ENCODE measurements around the gene IGF2BP2. TPM values are rescaled to one million over a fixed set of nuclear protein-coding genes. Genes with fewer than 3 reads are reported as not detected.
A peak's percentile ranks its signal among the peaks of the same experiment; 100 is the strongest.

Gene IGF2BP2
- total RNA-seq, 1 donor from 2014 or later, result 118 TPM

DNA sequence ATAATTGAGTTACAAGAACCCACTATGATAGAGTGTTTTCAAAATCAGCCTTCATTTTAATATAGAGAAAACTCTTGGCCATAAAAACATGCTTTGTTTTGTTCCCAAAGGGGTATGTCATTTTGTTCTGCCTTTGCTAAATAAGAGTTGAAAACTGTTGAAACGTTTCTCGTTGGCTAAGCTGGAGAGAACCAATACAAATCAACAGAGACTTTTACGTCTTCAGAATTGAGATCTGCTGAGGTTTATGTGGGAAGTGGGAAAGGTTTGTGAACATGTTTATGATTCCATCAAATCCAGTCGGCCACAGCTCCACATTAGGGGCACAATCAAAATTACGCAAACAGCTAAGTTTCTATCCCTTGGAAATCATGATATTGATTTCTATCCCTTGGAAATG is 102.0 kb downstream of the IGF2BP2 start:
- Mint-ChIP-seq H3K27ac (ENCODE audit: unreplicated experiment) (no peak overlapping the region), H3K4me1 (ENCODE audit: low read depth, unreplicated experiment) (peaks cover 61% of the 10 kb centered on the region)

DNA sequence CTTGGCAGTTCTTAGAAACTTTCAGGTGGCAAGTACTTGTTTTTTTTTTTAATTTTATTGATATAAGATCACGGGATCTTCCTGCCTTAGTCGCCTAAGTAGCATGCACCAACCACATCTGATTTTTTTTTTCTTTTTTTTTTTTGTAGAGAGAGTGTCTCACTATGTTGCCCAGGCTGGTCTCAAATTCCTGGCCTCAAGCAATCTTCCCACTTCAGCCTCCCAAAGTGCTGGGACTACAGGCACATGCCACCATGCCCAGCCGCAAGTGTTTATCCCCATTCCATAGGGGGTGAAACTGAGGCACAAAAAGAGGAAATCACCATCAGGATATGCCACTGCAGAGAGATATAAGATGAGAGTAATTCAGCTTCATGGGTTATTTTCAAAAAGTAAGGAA is 102.9 kb downstream of the IGF2BP2 start:
- H3K4me1 Mint-ChIP-seq (ENCODE audit: low read depth, unreplicated experiment), result peaks cover 62% of the 10 kb centered on the region
- peaks cover 7% of the 10 kb centered on the region for H3K36me3 Mint-ChIP-seq (ENCODE audit: unreplicated experiment)
- TF ChIP-seq, protein P1, sequence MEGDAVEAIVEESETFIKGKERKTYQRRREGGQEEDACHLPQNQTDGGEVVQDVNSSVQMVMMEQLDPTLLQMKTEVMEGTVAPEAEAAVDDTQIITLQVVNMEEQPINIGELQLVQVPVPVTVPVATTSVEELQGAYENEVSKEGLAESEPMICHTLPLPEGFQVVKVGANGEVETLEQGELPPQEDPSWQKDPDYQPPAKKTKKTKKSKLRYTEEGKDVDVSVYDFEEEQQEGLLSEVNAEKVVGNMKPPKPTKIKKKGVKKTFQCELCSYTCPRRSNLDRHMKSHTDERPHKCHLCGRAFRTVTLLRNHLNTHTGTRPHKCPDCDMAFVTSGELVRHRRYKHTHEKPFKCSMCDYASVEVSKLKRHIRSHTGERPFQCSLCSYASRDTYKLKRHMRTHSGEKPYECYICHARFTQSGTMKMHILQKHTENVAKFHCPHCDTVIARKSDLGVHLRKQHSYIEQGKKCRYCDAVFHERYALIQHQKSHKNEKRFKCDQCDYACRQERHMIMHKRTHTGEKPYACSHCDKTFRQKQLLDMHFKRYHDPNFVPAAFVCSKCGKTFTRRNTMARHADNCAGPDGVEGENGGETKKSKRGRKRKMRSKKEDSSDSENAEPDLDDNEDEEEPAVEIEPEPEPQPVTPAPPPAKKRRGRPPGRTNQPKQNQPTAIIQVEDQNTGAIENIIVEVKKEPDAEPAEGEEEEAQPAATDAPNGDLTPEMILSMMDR (IDR thresholded peaks at IDR 0.05; ENCODE audit: partially characterized antibody, unreplicated experiment), result no peak
- peaks cover 9% of the 10 kb centered on the region for H3K9me3 Mint-ChIP-seq (ENCODE audit: unreplicated experiment)
- peaks cover 3% of the 10 kb centered on the region for H3K27me3 Mint-ChIP-seq (ENCODE audit: unreplicated experiment)
- H3K27ac Mint-ChIP-seq (ENCODE audit: unreplicated experiment), result no peak overlapping the region
- no peak for DNase-seq
- no peak overlapping the region for H3K4me3 Mint-ChIP-seq (ENCODE audit: unreplicated experiment)

More for the DNA sequence above, 102.0 kb downstream of the IGF2BP2 start:
- TF ChIP-seq, protein P1 (IDR thresholded peaks at IDR 0.05; ENCODE audit: partially characterized antibody, unreplicated experiment), result no peak
- H3K9me3 Mint-ChIP-seq (ENCODE audit: unreplicated experiment), result peaks cover 7% of the 10 kb centered on the region
- H3K27me3 Mint-ChIP-seq (ENCODE audit: unreplicated experiment), result peaks cover 3% of the 10 kb centered on the region
- H3K36me3 Mint-ChIP-seq (ENCODE audit: unreplicated experiment), result peaks cover 7% of the 10 kb centered on the region
- DNase-seq, result no peak
- no peak overlapping the region for H3K4me3 Mint-ChIP-seq (ENCODE audit: unreplicated experiment)

DNA sequence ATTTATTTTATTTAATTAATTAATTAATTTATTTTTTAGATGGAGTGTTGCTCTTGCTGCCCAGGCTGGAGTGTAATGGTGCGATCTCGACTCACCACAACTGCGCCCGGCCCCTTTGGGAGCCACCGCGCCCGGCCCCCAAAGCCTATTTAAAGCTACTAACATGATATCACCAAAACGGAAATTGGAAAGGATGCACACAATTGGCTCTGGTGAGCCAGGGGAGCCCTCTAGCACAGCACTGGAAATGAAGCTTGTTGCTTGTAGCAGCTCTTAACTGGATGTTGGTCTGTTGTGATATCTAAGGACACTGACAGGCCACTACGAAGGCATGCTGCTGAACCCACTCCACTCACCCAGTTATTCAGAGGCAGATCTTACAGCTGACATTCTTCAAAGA is 104.5 kb downstream of the IGF2BP2 start:
- Mint-ChIP-seq H3K4me1 (ENCODE audit: low read depth, unreplicated experiment) (peaks cover 65% of the 10 kb centered on the region), H3K4me3 (ENCODE audit: unreplicated experiment) (no peak overlapping the region), H3K27ac (ENCODE audit: unreplicated experiment) (no peak overlapping the region), H3K9me3 (ENCODE audit: unreplicated experiment) (peaks cover 7% of the 10 kb centered on the region), H3K27me3 (ENCODE audit: unreplicated experiment) (peaks cover under 1% of the 10 kb centered on the region), H3K36me3 (ENCODE audit: unreplicated experiment) (peaks cover 7% of the 10 kb centered on the region)
- no peak for DNase-seq
- TF ChIP-seq, protein P1 (IDR thresholded peaks at IDR 0.05; ENCODE audit: partially characterized antibody, unreplicated experiment), result no peak

DNA sequence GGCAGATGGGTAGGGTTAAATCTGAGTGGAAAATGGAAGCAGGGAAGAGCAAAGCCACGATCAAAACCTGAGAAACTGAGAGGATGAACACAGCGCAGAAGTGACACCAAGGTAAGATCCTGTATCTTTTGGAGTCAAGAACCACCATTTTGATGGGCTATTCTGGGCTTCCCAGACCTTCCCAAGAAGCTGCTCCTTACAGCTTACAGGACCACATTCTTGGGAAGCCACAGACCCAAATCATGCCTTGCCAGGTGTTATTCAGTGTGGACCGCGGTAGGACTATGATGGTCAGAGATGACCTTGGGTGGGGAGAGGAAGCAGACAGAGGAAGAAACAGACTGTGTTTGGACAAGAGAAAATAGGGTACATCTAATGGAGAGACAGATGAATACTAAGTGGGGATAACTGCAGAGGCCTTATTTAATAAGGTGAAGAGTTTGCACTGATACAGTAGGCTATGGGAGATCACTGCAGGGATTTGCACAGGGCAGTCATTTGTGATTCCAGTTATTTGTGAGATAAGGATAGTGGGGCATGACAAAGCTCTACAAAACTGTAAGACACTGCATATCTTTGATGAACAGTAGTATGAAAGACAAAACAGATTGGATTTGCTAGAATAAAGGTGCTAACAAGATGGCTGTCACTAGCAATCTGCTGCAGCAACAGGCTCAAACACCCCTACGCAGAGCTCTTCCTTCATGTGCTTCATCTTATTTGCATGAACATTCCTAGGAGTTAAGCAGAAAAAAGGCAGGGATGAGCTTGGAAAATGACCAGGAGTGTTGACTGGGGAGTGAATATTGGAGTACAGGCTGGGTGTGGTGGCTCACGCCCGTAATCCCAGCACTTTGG is 105.9 kb downstream of the IGF2BP2 start:
- Mint-ChIP-seq H3K4me3 (ENCODE audit: unreplicated experiment) (no peak overlapping the region), H3K9me3 (ENCODE audit: unreplicated experiment) (peaks cover 9% of the 10 kb centered on the region), H3K36me3 (ENCODE audit: unreplicated experiment) (peaks cover 5% of the 10 kb centered on the region), H3K27me3 (ENCODE audit: unreplicated experiment) (no peaks in the 10 kb centered on the region), H3K4me1 (ENCODE audit: low read depth, unreplicated experiment) (peaks cover 58% of the 10 kb centered on the region), H3K27ac (ENCODE audit: unreplicated experiment) (peak overlapping the region; percentile 60)
- DNase-seq, result no peak
- TF ChIP-seq, protein P1 (IDR thresholded peaks at IDR 0.05; ENCODE audit: partially characterized antibody, unreplicated experiment), result no peak
